ENCODE measurements around the gene MAPKAPK2.

DNA sequence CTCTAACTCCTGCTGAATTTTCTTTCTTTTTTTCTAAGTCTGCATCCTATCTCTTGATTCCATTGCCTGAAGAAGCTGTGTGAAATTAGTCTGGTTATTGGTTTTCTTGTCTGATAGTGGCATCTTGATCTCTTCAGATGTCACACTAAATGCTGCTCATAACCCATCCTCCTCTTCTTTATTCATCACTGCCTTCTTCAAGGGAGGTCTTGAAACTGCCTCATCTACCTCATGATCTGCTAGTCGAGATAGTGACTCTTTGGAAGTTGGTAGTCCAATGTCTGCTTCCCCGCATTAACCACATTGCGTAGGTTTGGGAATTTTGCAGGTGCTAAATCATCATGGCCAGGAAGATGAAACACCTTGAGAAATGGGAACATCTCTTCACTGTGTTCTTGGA is 33.7 kb upstream of the MAPKAPK2 start:
- TF ChIP-seq, protein P1, sequence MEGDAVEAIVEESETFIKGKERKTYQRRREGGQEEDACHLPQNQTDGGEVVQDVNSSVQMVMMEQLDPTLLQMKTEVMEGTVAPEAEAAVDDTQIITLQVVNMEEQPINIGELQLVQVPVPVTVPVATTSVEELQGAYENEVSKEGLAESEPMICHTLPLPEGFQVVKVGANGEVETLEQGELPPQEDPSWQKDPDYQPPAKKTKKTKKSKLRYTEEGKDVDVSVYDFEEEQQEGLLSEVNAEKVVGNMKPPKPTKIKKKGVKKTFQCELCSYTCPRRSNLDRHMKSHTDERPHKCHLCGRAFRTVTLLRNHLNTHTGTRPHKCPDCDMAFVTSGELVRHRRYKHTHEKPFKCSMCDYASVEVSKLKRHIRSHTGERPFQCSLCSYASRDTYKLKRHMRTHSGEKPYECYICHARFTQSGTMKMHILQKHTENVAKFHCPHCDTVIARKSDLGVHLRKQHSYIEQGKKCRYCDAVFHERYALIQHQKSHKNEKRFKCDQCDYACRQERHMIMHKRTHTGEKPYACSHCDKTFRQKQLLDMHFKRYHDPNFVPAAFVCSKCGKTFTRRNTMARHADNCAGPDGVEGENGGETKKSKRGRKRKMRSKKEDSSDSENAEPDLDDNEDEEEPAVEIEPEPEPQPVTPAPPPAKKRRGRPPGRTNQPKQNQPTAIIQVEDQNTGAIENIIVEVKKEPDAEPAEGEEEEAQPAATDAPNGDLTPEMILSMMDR (conservative IDR thresholded peaks at IDR 0.05; ENCODE audit: low read length) = no peak
- no peak for TF ChIP-seq EZH2phosphoT487 (IDR thresholded peaks at IDR 0.05; ENCODE audit: borderline replicate concordance, low read depth, low read length)

All from OCI-LY7 (cell line).